SK-N-SH (cell line): ENCODE measurements around the gene NUDT22. TPM values are rescaled to one million over a fixed set of nuclear protein-coding genes. Genes with fewer than 3 reads are reported as not detected.

ENCODE experiments used
- CTCF ChIA-PET: fragments of 300-600, 350-600 bp; formaldehyde crosslinking; extraction: SDS; loops from one replicate; lab custom pipeline; 2021; lab: Yijun Ruan, JAX
- POLR2A ChIA-PET: fragments of 350-600 bp; sonication (Branson Sonifier 250); formaldehyde crosslinking; extraction: SDS; loops from one replicate; lab custom pipeline; 2020; ENCODE audit warnings: antibody characterized with exemption, inconsistent platforms; lab: Yijun Ruan, JAX
- DNase-seq: peaks from one replicate; pipeline ENCODE4 v3.0.0; 2012
- H2AFZ ChIP-seq: fragments of 200-600 bp; sonication (generic); 2 replicates; pipeline ENCODE4 v1.8.1; 2016; ENCODE audit warnings: antibody characterized with exemption, mild to moderate bottlenecking, low read depth
- H3F3A ChIP-seq: fragments of 200-600 bp; sonication (generic); replicated peaks from 2 replicates; pipeline ENCODE3; 2016; ENCODE audit warnings: antibody characterized with exemption, mild to moderate bottlenecking; ENCODE audit not compliant: insufficient read depth
- H3K27ac ChIP-seq, 2 experiments: fragments of 200-500 bp in 1 of 2; fragments of 200-600 bp in 1 of 2; sonication (Bioruptor generic) in 1 of 2; sonication (generic), shearing (Covaris generic) in 1 of 2; 2 replicates each; pipeline versions ENCODE4 v1.5.1 to v1.6.1; 2014 to 2016; ENCODE audit warnings: low read depth in 2 of 2, inconsistent platforms in 1 of 2, low read length in 1 of 2, mild to moderate bottlenecking in 1 of 2, mixed read lengths in 1 of 2
- H3K27me3 ChIP-seq: fragments of 200-600 bp; sonication (generic), shearing (Covaris generic); 2 replicates; pipeline ENCODE4 v1.6.1; 2016; ENCODE audit warnings: mixed run types; ENCODE audit not compliant: insufficient read depth
- H3K36me3 ChIP-seq, 2 experiments: fragments of 200-500 bp in 1 of 2; fragments of 200-600 bp in 1 of 2; sonication (Bioruptor generic) in 1 of 2; sonication (generic) in 1 of 2; replicated peaks in 1 of 2; 2 replicates each; pipeline versions ENCODE3 to v1.5.1; 2014 to 2016; ENCODE audit warnings: low read length in 1 of 2, mild to moderate bottlenecking in 1 of 2; ENCODE audit not compliant: insufficient read depth in 2 of 2, control insufficient read depth in 1 of 2
- H3K4me1 ChIP-seq, 2 experiments: fragments of 200-500 bp in 1 of 2; fragments of 200-600 bp in 1 of 2; sonication (Bioruptor generic) in 1 of 2; sonication (generic), shearing (Covaris generic) in 1 of 2; 2 replicates each; pipeline versions ENCODE4 v1.5.1 to v1.6.1; 2014 to 2016; ENCODE audit warnings: low read depth in 1 of 2, low read length in 1 of 2, mixed run types in 1 of 2; ENCODE audit not compliant: insufficient read depth in 2 of 2, control insufficient read depth in 1 of 2
- H3K4me2 ChIP-seq: fragments of 200-600 bp; sonication (generic), shearing (Covaris generic); 2 replicates; pipeline ENCODE4 v1.6.1; 2017; ENCODE audit warnings: mixed run types
- H3K4me3 ChIP-seq, 2 experiments: fragments of 200-500 bp in 1 of 2; fragments of 200-600 bp in 1 of 2; sonication (Bioruptor generic) in 1 of 2; sonication (generic), shearing (Covaris generic) in 1 of 2; 2 replicates each; pipeline versions ENCODE4 v1.5.1 to v1.8.1; 2014 to 2016; ENCODE audit warnings: low read depth in 2 of 2, inconsistent platforms in 1 of 2, low read length in 1 of 2, mild to moderate bottlenecking in 1 of 2, mixed read lengths in 1 of 2, moderate library complexity in 1 of 2
- H3K79me2 ChIP-seq: fragments of 200-600 bp; sonication (generic); 2 replicates; pipeline ENCODE4 v1.8.1; 2017; ENCODE audit warnings: mild to moderate bottlenecking; ENCODE audit not compliant: insufficient read depth
- H3K9ac ChIP-seq: fragments of 200-600 bp; sonication (generic); 2 replicates; pipeline ENCODE4 v1.6.1; 2017; ENCODE audit warnings: mixed run types
- H3K9me2 ChIP-seq: fragments of 200-600 bp; sonication (generic); 2 replicates; pipeline ENCODE4 v1.6.1; 2017; ENCODE audit warnings: mixed run types
- H3K9me3 ChIP-seq: fragments of 200-600 bp; sonication (generic); 2 replicates; pipeline ENCODE4 v1.6.1; 2017; ENCODE audit warnings: mixed run types, mild to moderate bottlenecking, moderate library complexity
- H4K20me1 ChIP-seq: fragments of 200-600 bp; sonication (generic); 2 replicates; pipeline ENCODE4 v1.6.1; 2017; ENCODE audit warnings: mild to moderate bottlenecking, mixed run types; ENCODE audit not compliant: insufficient read depth
- ELF1 ChIP-seq: IDR thresholded peaks from 2 replicates; pipeline ENCODE4 v1.4.0; 2012
- EP300 ChIP-seq, 2 experiments: IDR thresholded peaks; 2 replicates each; pipeline versions ENCODE4 v1.4.0 to v1.6.1; 2012; ENCODE audit warnings: borderline replicate concordance in 1 of 2, low read depth in 1 of 2, low read length in 1 of 2
- FOSL2 ChIP-seq: IDR thresholded peaks from 2 replicates; pipeline ENCODE4 v1.4.0; 2012; ENCODE audit warnings: low read depth, mild to moderate bottlenecking, moderate library complexity, borderline replicate concordance
- FOXM1 ChIP-seq: IDR thresholded peaks from 2 replicates; pipeline ENCODE4 v1.4.0; 2012; ENCODE audit warnings: low read depth, mild to moderate bottlenecking
- JUND ChIP-seq: IDR thresholded peaks from 2 replicates; pipeline ENCODE4 v1.4.0; 2012
- MEF2A ChIP-seq: IDR thresholded peaks from 2 replicates; pipeline ENCODE4 v1.4.0; 2012; ENCODE audit warnings: low read depth, borderline replicate concordance
- NFIC ChIP-seq: IDR thresholded peaks from 2 replicates; pipeline ENCODE4 v1.4.0; 2012; ENCODE audit warnings: borderline replicate concordance
- RXRA ChIP-seq: IDR thresholded peaks from 2 replicates; pipeline ENCODE4 v1.4.0; 2012; ENCODE audit warnings: low read depth, mild to moderate bottlenecking, borderline replicate concordance
- SIN3A ChIP-seq: IDR thresholded peaks from 2 replicates; pipeline ENCODE4 v1.6.1; 2012; ENCODE audit warnings: low read depth, mild to moderate bottlenecking, low read length, moderate library complexity, borderline replicate concordance
- SMC3 ChIP-seq: IDR thresholded peaks from 2 replicates; pipeline ENCODE4 v1.6.1; 2012; ENCODE audit warnings: low read depth, low read length, improper control_type of control experiment
- TCF12 ChIP-seq: IDR thresholded peaks from 2 replicates; pipeline ENCODE4 v1.4.0; 2012
- USF1 ChIP-seq: IDR thresholded peaks from 2 replicates; pipeline ENCODE4 v1.4.0; 2012; ENCODE audit warnings: low read depth, borderline replicate concordance
- USF2 ChIP-seq: fragments of 150-350 bp; IDR thresholded peaks from 2 replicates; pipeline ENCODE4 v1.6.1; 2017; ENCODE audit warnings: antibody characterized with exemption, low read length, low read depth, borderline replicate concordance
- YY1 ChIP-seq: IDR thresholded peaks from 2 replicates; pipeline ENCODE4 v1.4.0; 2012; ENCODE audit warnings: low read depth, mild to moderate bottlenecking
- WGBS: methylation state at CpG from one replicate; pipeline ENCODE4 v1.1.6; 2017; ENCODE audit warnings: low lambda C conversion rate; 5-methylcytosine and 5-hydroxymethylcytosine counted together
- polyA plus RNA-seq, 3 experiments: library from polyadenylated mRNA; depleted of rRNA; stranded (reverse); fragments of >200 nt; gene quantifications; 2 replicates each; pipeline ENCODE4 v1.2.3, GENCODE V29; 2012
- TF ChIP-seq, protein P1 (sequence below): fragments of 200-600 bp; sonication (generic); IDR thresholded peaks from 2 replicates; pipeline ENCODE4 v1.6.1; 2017; ENCODE audit warnings: antibody characterized with exemption, mild to moderate bottlenecking, moderate library complexity
- TF ChIP-seq, protein P2 (sequence below): fragments of 150-350 bp; IDR thresholded peaks from 2 replicates; pipeline ENCODE4 v1.6.1; 2016; ENCODE audit warnings: mild to moderate bottlenecking, low read depth, low read length

Gene NUDT22
- polyA plus RNA-seq, 1 of the 3 experiments (the other 2 are of a cell fraction), result 72.7 TPM

GRCh38 chr11:64249038-64249437 is 23.0 kb downstream of the NUDT22 start:
- DNase-seq, result no peak
- Histone ChIP-seq H3K9ac (no peak overlapping the region), H3K79me2 (peaks cover 48% of the 10 kb centered on the region), H2AFZ (no peak overlapping the region), H3K9me3 (no peaks in the 10 kb centered on the region), H3K27ac (no peak overlapping the region), H3K4me2 (no peak overlapping the region), H3K9me2 (no peaks in the 10 kb centered on the region), H4K20me1 (peaks cover 14% of the 10 kb centered on the region), H3K27me3 (no peaks in the 10 kb centered on the region), H3F3A (peaks cover 5% of the 10 kb centered on the region), H3K36me3 (peaks cover 3 to 7% of the 10 kb centered on the region in 2 experiments), H3K4me1 (peaks cover 16 to 47% of the 10 kb centered on the region in 2 experiments; a peak in 2 of 4 replicates), H3K4me3 (no peak overlapping the region)
- ChIA-PET CTCF (interaction anchor here (3.7 to 4.6 kb wide), 3 partner anchors 14 to 45 kb away, joined by 25 to 119 read pairs (median 89); no protein-coding TSS in a partner anchor), POLR2A (interaction anchor here (12.4 kb wide), 1 partner anchor 21 kb away, joined by 112 read pairs; no protein-coding TSS in a partner anchor)
- 94% methylated on average over 4 of the region's 4 CpGs for WGBS
- no peak for TF ChIP-seq USF2
- no peak for TF ChIP-seq NFIC
- TF ChIP-seq, protein P1, sequence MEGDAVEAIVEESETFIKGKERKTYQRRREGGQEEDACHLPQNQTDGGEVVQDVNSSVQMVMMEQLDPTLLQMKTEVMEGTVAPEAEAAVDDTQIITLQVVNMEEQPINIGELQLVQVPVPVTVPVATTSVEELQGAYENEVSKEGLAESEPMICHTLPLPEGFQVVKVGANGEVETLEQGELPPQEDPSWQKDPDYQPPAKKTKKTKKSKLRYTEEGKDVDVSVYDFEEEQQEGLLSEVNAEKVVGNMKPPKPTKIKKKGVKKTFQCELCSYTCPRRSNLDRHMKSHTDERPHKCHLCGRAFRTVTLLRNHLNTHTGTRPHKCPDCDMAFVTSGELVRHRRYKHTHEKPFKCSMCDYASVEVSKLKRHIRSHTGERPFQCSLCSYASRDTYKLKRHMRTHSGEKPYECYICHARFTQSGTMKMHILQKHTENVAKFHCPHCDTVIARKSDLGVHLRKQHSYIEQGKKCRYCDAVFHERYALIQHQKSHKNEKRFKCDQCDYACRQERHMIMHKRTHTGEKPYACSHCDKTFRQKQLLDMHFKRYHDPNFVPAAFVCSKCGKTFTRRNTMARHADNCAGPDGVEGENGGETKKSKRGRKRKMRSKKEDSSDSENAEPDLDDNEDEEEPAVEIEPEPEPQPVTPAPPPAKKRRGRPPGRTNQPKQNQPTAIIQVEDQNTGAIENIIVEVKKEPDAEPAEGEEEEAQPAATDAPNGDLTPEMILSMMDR, result no peak
- no peak for TF ChIP-seq YY1
- no peak for TF ChIP-seq FOXM1
- no peak for TF ChIP-seq JUND
- no peak for TF ChIP-seq ELF1
- no peak for TF ChIP-seq TCF12

GRCh38 chr11:64249563-64250414 is 23.7 kb downstream of the NUDT22 start:
- CTCF ChIA-PET, result interaction anchor here (1.0 to 4.6 kb wide), 12 partner anchors 13 to 861 kb away, joined by 4 to 119 read pairs (median 11); partner anchors contain the start of genes ESRRA, KCNK4, NUDT22 and TRPT1
- H2AFZ ChIP-seq, result no peak overlapping the region
- TF ChIP-seq USF1 (no peak), FOXM1 (no peak), FOSL2 (no peak), USF2 (no peak), MEF2A (no peak), SMC3 (no peak), EP300 (IDR thresholded peaks at IDR 0.05; ENCODE audit: borderline replicate concordance in 1 of 2, low read depth in 1 of 2, low read length in 1 of 2) (no peak), SIN3A (no peak), YY1 (no peak), JUND (no peak), RXRA (no peak)
- TF ChIP-seq, protein P1, result no peak
- TF ChIP-seq, protein P2, sequence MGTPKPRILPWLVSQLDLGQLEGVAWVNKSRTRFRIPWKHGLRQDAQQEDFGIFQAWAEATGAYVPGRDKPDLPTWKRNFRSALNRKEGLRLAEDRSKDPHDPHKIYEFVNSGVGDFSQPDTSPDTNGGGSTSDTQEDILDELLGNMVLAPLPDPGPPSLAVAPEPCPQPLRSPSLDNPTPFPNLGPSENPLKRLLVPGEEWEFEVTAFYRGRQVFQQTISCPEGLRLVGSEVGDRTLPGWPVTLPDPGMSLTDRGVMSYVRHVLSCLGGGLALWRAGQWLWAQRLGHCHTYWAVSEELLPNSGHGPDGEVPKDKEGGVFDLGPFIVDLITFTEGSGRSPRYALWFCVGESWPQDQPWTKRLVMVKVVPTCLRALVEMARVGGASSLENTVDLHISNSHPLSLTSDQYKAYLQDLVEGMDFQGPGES, result no peak

More at GRCh38 chr11:64249563-64250414, 23.7 kb downstream of the NUDT22 start:
- Histone ChIP-seq H3K4me2 (no peak overlapping the region), H3K9ac (no peak overlapping the region), H4K20me1 (peaks cover 14% of the 10 kb centered on the region), H3K27me3 (no peaks in the 10 kb centered on the region), H3K9me2 (no peaks in the 10 kb centered on the region), H3K4me3 (no peak overlapping the region), H3F3A (peaks cover 5% of the 10 kb centered on the region), H3K4me1 (peaks cover 14 to 41% of the 10 kb centered on the region in 2 experiments; a peak in 2 of 4 replicates), H3K36me3 (peaks cover 0 to 9% of the 10 kb centered on the region in 2 experiments), H3K27ac (no peak overlapping the region), H3K79me2 (peaks cover 46% of the 10 kb centered on the region), H3K9me3 (no peaks in the 10 kb centered on the region)
- WGBS, result 84% methylated on average over 6 of the region's 8 CpGs
- POLR2A ChIA-PET, result interaction anchor here (1.0 to 12.4 kb wide), 3 partner anchors 9 to 20 kb away, joined by 3 to 112 read pairs (median 34); partner anchors contain the start of gene FKBP2
- DNase-seq, result no peak
